Fibroblast of skin of back (primary cell): ENCODE results near the gene LMBRD1.
"Not testable (repeated sequence)": the region's sequence is repeated elsewhere in the genome, so short reads cannot be mapped to it uniquely, and the experiment has no call there.

ENCODE experiments used
- DNase-seq: peaks from one replicate; pipeline ENCODE4 v3.0.0-alpha.2; 2013

LMBRD1 gene

DNA sequence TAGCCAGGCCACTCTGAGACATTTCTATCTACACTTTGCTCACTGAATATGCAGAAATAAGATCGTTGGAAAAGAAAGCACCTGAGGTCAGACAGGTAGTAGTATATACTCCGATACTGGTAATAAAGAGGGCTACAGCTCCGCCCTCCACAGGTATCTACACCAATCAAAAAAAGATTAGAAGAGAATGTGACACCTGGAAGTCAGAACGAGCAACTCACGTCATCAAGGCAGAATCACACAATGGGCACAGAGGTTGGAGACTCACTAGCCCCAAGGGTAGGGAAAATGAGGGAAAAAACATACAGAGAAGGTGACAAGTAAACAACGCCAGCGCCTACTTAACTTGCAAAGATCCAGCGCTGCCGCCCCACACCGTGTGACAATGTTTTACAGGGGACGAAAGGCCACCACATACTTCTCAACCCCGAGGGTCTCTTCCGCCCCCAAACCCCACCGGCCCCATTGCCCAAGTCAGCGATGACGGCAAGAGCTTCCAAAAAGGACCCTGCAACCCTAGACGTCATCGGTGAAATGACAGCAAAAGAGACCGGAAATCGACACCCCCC is 653 bp downstream of the LMBRD1 start:
- DNase-seq = no peak

GRCh38 chr6:69795469-69796072 is 1.2 kb downstream of the LMBRD1 start:
- DNase-seq = no peak

DNA sequence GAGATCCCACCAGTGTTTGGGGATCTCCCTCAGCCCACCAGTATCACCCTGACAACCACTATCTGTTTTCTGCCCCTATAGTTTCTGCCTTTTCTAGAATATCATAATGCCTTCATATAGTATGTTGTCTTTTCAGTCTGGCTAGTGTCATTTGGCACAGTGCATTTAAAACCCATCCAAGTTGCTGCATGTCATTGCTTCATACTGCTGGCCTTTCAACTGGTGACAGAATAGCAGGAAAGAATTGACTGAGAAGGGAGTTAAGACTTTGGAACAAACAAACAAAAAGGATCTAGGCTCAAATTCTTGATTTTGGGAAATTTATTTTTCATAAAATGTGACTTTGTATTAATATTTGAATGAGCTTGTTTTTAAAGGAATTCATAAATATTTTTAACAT is 4.5 kb downstream of the LMBRD1 start:
- no peak for DNase-seq

DNA sequence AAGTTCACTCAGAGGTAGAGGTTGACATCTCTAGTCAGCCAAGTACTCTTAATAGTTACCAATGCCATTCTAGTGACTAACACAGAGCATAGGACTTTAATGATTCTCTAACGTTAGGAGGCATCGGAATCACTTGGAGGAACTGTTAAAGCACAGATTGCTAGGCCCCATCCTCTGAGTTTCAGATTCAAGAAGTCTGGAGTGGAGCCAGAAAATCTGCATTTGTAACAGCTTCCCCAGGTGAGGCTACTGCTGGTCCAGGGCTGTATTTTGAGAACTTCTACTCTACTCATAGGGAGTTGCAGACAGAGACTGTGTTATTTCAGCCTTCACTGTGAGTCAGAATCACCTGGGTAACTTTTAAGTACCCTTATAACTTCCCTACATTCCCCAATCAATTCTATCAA is 5.7 kb downstream of the LMBRD1 start:
- DNase-seq = no peak

DNA sequence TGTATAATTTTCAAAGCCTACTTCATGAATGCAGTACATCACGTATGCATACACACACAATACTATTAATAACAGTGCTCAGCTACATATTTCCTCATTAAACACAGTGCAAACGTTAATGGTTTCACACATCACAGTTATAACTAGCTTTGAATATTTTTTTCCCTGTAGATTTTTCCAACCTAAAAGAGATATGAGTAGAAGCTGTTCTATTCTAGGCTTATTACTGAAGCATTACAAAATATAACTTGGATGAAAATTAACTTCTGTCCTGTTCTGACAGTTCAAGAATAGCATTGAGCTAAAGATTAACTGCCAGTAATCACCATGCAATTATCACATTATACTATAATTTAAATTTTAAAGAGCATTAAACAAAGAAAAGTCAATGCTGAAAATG is 6.2 kb downstream of the LMBRD1 start:
- no peak for DNase-seq

- no peak for DNase-seq
Measured at GRCh38 chr6:69789578-69789977, 7.2 kb downstream of the LMBRD1 start.

- not testable (repeated sequence) for DNase-seq
Measured at GRCh38 chr6:69787436-69787835, 9.4 kb downstream of the LMBRD1 start.

DNA sequence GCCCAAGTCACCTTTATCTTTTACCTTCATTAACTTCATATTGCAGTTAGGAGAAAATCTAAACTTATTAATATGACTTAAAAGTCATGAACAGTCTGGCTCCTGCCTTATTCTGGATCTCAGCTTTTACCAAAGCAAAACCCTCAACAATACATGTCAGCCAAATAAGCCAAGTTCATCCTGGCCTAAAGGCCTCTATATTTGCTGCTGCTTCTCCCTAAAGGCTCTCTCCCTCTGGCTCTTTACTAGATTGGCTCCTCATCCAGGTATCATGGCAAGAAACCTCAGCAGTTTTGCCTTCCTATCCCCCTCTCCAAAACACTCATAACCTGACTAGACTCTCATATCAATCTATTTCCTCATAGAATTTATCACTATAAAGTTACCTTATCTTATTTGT is 11.1 kb downstream of the LMBRD1 start:
- DNase-seq = no peak

- no peak for DNase-seq
Measured at GRCh38 chr6:69784595-69785377, 12.0 kb downstream of the LMBRD1 start.

GRCh38 chr6:69783108-69783507 is 13.7 kb downstream of the LMBRD1 start:
- DNase-seq = no peak

- DNase-seq = no peak
Measured at GRCh38 chr6:69780585-69781178, 16.1 kb downstream of the LMBRD1 start.

DNA sequence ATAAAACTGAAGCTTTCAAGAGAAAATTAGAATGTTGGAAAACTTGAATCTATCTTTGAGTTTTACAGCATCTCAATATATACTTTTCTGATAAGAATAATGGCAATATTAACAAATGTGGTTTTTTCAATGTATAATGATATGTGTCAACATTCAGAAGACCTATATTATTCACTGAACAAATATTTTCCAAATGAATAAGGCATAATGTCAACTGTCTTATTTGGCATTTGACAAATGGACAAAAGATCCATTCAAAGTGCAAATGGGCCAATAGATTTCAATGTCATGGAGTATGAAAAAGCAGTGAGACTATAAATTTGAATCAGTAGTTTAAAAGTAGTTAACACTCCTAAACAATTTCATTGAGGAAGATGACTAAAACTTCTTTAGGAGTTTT is 20.9 kb downstream of the LMBRD1 start:
- no peak for DNase-seq

DNA sequence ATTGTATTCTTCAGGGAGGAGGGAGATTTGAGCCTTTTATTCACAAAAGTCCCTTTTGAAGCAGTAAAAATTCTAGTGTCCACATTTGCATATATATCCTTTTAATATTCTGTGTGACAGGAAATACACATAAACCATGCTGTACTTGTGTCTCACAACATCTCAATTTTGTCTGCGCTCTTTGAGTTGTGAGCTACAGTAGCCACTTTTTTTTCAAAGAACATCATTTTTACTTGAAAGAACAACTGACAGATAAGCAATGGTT is 21.3 kb downstream of the LMBRD1 start:
- DNase-seq = no peak

DNA sequence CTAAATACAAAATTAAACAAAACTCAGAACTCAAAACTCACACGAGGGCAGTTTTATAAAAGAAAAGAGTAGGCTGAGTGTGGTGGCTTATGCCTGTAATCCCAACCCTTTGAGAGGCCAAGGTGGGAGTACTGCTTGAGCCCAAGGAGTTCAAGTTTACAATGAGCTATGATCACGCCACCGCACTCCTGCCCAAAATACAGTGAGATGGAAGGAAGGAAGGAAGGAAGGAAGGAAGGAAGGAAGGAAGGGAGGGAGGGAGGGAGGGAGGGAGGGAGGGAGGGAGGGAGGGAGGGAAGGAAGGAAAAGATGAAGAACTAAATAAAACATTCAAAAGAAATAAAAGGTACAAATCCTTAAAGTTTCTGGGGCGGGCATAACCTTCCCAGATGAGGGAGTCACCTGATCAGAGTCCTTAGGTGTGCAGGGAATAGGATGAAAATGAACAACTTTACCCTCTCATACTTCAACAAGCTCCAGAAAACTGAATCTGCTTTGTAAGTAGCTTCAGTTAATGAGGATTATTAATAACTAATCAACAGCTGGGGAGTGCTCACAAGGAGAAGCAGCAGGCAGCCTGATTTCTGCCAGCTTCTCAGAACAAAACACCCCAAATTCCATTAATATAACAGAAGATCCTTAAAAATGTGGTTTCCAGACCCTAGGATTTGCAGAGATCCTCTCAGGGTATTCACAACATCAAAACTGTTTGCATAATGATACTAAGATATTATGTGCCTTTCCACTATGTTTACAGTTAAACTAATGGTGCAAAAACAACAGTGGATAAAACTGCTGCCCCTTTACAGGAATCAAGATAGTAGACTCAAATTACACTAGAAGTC is 21.8 kb downstream of the LMBRD1 start:
- DNase-seq = no peak

DNA sequence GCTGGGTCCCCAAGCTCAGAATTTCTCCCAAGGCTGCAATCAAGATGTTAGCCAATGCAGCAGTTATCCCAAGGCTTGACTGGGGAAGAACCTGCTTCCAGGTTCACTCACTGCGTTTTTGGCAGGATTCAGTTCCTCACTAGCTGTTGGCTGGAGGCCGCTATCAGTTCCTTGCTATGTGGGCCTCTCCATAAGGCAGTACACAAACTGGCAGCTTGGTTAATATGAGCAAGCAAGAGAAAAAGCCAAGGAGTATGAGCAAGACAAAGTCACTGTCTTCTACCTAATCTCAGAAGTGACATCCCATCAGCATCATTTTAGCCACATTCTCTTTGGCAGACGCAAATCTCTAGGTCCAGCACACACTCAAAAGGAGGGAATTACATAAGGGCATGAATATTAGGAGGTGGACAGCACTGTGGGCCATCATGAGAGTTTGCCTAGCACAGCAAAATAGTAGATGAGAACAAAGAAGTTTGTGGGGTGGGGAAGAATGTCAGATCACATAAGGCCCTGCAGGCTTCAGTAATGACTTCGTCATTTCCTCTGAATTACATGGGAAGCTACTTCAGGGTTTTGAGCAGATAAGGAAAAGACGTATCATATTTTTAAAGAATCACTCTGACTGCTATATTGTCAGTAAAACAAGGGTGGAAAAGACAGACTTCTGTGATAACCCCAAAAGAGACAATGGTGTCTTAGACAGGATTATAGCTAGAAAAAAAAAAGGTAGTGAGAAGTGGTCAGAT is 25.5 kb downstream of the LMBRD1 start:
- DNase-seq = peak; percentile 19

DNA sequence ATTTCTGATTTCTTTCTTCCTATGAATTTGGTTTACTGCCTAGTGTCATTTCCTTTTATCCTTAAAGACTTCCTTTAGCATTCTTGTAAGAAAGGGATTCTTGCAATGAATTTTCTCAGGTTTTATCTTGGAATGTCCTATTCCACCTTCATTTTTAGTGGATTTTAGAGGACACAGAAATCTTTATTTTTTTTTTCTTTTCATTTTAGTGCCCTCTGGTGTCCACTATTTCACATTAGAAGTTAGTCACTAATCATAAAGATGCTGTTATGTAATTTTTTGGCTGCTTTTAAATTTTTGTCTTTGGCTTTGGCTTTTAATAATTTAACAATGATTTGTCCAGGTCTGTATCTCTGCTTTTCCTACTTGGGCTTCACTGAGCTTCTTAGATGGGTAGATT is 28.1 kb downstream of the LMBRD1 start:
- DNase-seq = no peak

DNA sequence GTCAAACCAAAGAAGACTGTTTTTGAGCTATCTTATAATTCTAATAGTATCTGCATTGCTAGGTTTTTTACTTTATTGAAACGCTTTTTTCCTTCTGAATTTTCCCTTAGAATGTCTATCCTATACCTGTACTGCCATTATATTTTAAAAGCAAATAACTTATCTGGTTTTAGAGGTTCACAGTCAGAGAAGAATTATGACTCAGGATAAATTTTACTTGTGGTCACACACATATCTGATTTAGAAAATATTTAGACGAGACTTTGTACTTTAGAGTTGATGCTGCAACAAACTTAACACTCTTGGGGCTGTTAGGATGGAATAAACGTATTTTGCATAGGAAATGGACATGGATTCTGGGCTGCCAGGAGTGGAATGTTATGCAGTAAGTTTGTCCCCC is 33.0 kb downstream of the LMBRD1 start:
- no peak for DNase-seq

GRCh38 chr6:69761853-69762252 is 35.0 kb downstream of the LMBRD1 start:
- DNase-seq = no peak

DNA sequence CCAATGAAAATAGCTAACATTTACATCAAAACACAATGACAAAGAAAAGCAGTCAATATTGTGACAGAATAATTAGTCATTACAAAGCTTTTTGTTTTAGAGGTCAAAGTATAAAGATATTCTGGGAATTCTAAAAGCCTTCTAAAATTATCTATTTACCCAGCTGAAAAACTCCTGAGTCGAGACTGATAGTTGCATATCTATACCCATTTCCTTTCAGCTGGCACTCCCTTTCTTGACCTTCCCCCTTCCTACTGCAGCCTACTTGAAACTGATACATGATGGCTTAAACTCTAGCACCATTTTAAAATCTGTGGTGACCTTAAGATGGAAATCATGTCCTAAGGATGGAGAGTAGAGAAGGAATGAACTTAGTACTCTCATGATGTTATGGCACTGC is 38.6 kb downstream of the LMBRD1 start:
- no peak for DNase-seq

DNA sequence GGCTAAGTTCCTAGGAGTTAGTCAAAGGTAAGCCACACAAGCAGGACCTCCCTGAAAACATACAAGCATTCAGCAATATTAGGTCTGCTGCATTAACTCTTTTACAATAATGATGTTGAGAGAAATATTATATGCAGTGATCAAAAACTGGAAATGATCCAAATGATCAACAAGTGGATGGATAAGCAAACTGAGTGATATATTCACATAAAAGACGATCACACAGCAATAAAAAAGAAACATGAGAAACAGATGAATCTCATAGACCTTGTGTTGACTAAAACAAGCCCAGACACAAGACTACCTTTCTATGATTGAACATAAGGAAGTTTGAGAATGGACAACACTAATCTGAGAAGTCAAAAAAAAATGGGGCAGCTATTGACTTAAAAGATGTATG is 39.9 kb downstream of the LMBRD1 start:
- no peak for DNase-seq

- DNase-seq = no peak
Measured at GRCh38 chr6:69756366-69756765, 40.4 kb downstream of the LMBRD1 start.

DNA sequence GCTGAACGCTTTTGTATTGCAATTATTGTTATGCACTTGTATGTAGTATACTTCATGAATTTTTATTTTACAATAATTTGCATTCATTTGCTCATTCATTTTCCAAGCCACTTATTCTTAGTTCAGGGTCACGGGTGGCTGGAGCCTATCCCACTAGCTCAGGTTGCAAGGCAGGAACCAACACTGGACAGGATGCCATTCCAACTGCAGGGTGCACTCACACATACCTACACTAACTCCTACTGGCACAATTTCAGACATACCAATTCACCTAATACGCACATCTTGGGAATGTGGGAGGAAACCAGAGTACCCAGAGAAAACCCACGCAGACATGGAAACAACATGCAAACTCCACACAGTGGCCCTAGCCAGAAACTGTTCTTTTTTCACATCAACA is 61.8 kb downstream of the LMBRD1 start:
- no peak for DNase-seq
